Large intestine (tissue), 3 donors: ENCODE results near the gene GARS1. TPM values are rescaled to one million over a fixed set of nuclear protein-coding genes. Genes with fewer than 3 reads are reported as not detected.

ENCODE experiments used
- DNase-seq, 2 donors: peaks; one replicate each; pipeline versions ENCODE4 v3.0.0 to v3.0.0-alpha.2; 2013
- H3K27ac ChIP-seq: one replicate; pipeline ENCODE4 v1.5.1; 2013; ENCODE audit warnings: low read length
- H3K27me3 ChIP-seq: 2 replicates; pipeline ENCODE4 v1.6.1; 2013; ENCODE audit warnings: low read length; ENCODE audit not compliant: control insufficient read depth, insufficient read depth
- H3K36me3 ChIP-seq: 2 replicates; pipeline ENCODE4 v1.6.1; 2013; ENCODE audit warnings: low read length; ENCODE audit not compliant: control insufficient read depth, insufficient read depth
- H3K4me1 ChIP-seq: one replicate; pipeline ENCODE4 v1.6.1; 2013; ENCODE audit warnings: low read length; ENCODE audit not compliant: control insufficient read depth, insufficient read depth
- H3K4me3 ChIP-seq: one replicate; pipeline ENCODE4 v1.5.1; 2013; ENCODE audit warnings: low read length
- H3K9me3 ChIP-seq: one replicate; pipeline ENCODE4 v1.6.1; 2013; ENCODE audit warnings: mild to moderate bottlenecking, low read depth, low read length, moderate library complexity; ENCODE audit not compliant: control insufficient read depth
- WGBS: methylation state at CpG from one replicate; pipeline ENCODE4 v1.1.5; 2013; ENCODE audit warnings: low lambda C conversion rate; ENCODE audit not compliant: insufficient coverage; 5-methylcytosine and 5-hydroxymethylcytosine counted together
- polyA plus RNA-seq: library from polyadenylated mRNA; unstranded; fragments of 120-200 nt; gene quantifications from one replicate; pipeline ENCODE4 v1.2.1, GENCODE V29; 2013

The GARS1 gene
- polyA plus RNA-seq, 1 donor: 50.9 TPM

DNA sequence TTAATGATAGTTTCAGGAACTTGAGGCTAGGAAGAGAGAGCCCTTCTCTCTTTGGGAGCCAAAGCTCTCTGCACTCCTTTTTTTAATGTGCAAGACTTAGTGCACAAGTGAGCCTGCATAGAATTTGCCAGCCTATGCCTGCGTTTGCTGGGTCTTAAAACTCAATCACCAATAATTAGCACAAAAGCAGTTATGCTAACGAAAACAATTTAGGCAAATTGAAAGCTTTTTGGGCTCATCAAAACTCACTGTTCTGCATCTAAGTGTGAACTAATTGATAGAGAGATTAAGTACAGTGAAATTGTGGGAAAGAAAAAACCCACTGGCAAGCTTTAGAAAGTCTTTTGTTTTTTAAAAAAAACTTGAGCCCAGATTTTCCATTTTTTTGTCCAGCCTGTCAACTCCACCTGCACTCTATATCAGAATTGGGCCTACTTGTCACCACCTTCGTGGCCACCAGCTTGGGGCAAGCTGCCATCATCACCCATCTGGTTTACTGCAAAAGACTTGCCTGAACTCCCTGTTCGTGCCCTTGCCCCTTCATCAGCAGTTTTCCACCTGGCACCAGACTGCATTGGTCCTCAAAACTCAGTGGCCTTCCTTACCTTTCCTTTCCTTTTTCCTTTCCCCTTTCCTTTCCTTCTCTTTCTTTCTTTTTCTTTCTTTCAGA lies 49.7 kb downstream of the GARS1 start:
- Histone ChIP-seq H3K9me3 (no peaks in the 10 kb centered on the region), H3K36me3 (peaks cover 3% of the 10 kb centered on the region), H3K27me3 (no peaks in the 10 kb centered on the region), H3K4me1 (peaks cover 2% of the 10 kb centered on the region), H3K4me3 (no peak overlapping the region), H3K27ac (no peak overlapping the region)
- DNase-seq: no peak
- 80% methylated on average over 2 of the region's 4 CpGs for WGBS

DNA sequence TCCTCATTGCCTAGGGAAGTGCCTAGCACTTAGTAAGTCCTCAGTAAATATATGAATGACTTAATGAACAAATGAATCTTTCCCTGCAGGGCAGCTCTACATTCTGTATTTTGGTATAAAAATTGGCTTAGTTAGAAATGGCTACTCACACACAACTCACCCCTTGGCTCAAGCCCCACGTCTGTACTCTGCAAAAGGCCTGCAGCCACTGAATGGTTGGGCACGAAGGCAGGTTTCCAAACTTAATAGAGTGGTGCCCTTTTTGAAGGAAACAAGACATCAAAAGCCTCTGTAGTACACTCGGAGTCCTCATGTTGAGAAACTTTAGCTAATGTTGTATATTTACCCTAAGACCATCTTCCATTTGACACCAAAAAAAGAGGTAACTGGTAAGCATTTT lies 51.0 kb downstream of the GARS1 start:
- no peak overlapping the region for H3K27ac ChIP-seq
- WGBS: no CpG with 5 or more reads among the region's 3 CpGs
- no peaks in the 10 kb centered on the region for H3K9me3 ChIP-seq
- DNase-seq: no peak
- H3K4me3 ChIP-seq: no peak overlapping the region
- no peaks in the 10 kb centered on the region for H3K27me3 ChIP-seq
- H3K4me1 ChIP-seq: peaks cover 2% of the 10 kb centered on the region
- peaks cover 3% of the 10 kb centered on the region for H3K36me3 ChIP-seq

DNA sequence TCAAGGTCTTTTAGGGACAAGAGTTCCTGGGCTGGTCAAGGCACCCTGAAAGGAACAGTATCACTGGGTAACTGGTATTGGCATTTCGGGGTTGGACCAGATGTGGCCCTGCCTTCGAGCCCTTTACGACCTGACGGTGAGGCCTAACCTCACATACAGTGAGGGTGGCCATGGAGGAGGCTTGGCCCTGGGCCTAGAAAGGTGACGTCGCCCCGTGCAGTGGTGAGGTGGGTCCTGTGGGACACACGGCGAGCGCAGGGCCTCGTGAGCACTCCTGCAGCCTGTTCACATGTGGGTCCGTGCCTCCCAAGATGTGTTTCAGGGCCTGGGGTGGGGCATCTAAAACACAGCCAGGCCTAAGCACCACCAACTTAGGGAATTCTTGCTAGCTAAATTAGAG lies 51.5 kb downstream of the GARS1 start:
- DNase-seq: no peak
- H3K4me1 ChIP-seq: peaks cover 2% of the 10 kb centered on the region
- WGBS: no CpG with 5 or more reads among the region's 12 CpGs
- H3K9me3 ChIP-seq: no peaks in the 10 kb centered on the region
- H3K4me3 ChIP-seq: no peak overlapping the region
- no peaks in the 10 kb centered on the region for H3K27me3 ChIP-seq
- peaks cover 3% of the 10 kb centered on the region for H3K36me3 ChIP-seq
- H3K27ac ChIP-seq: no peak overlapping the region

DNA sequence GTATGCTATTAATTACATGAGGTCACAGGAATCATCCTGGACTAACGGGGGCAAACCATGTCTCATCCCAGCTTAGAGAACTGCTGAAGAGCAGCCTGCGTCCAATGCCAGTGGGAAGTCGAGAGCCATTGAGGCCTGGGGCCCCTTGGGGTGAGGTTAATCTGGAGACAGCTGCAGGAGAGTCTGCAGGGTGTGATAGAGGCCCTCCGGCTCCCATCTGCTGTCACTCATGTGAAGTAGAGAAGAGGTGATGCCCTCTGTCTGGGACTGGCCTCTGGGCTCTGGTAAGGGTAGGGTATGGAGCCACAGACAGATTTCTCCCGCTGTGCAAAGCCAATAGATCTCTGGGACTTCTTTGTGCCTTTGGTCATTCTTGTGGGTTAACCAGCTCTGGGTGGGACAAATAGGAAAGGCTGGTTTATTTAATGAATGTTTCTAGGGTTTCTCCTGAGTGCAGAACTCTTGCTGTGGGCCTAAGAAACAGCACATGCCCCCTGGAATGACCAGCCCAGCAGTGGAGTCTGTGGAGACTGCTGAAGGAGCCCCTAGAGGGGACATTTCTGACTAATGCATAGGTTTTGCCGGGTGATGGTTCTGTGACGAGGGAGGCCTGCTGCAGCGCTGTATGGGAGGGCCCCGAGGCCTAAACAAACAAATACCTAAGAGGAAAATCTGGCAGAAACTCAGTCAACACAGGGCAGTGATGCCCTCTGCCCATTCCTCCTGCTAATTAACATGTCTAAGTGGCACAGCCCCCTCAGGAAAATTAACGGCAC lies 53.1 kb downstream of the GARS1 start:
- H3K4me3 ChIP-seq: no peak overlapping the region
- H3K27me3 ChIP-seq: no peaks in the 10 kb centered on the region
- no peak for DNase-seq
- no CpG with 5 or more reads among the region's 10 CpGs for WGBS
- H3K27ac ChIP-seq: no peak overlapping the region
- peaks cover 2% of the 10 kb centered on the region for H3K4me1 ChIP-seq
- peaks cover 3% of the 10 kb centered on the region for H3K36me3 ChIP-seq
- no peaks in the 10 kb centered on the region for H3K9me3 ChIP-seq

DNA sequence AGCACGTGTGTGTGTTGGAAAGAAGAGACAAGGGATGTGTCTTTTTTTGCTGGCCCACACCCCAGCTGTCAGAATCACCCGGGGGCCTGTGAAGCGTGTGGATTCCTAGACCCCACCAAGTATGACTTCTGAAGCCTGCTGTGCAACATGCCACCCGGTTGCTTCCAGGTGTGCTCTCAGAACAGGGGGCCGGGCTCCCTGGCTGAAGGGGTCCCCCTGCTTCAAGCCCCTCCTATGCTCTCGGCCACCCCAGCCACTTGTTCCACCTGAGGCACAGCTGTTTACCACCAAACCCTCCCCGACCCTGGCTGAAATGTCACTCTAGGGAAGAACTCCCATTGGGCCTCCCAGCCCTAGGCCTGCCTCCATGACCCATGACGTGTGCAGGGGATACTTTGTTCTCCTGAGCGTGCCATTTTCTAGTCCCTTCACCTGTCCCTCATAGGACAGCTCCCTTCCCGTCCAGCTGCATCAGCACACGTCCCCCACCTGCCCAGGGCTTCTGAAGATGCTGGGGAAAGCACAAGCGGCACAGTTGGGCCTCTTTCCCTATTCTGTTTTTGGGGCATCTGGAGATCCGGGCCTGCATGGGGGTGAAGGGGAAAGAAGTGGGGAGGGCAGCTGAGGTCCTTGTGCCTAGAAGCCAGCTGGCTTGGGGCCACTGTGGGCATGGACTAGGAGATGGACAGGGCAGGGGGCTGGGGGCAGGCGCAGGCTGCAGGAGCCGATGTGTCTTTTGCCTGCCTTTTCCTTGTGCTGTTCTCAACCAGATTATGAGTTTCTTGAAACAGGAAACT lies 54.3 kb downstream of the GARS1 start:
- Histone ChIP-seq H3K27ac (no peak overlapping the region), H3K4me1 (no peaks in the 10 kb centered on the region), H3K36me3 (peaks cover 3% of the 10 kb centered on the region), H3K4me3 (no peak overlapping the region), H3K27me3 (no peaks in the 10 kb centered on the region), H3K9me3 (no peaks in the 10 kb centered on the region)
- 80% methylated on average over 1 of the region's 15 CpGs for WGBS
- DNase-seq: no peak

DNA sequence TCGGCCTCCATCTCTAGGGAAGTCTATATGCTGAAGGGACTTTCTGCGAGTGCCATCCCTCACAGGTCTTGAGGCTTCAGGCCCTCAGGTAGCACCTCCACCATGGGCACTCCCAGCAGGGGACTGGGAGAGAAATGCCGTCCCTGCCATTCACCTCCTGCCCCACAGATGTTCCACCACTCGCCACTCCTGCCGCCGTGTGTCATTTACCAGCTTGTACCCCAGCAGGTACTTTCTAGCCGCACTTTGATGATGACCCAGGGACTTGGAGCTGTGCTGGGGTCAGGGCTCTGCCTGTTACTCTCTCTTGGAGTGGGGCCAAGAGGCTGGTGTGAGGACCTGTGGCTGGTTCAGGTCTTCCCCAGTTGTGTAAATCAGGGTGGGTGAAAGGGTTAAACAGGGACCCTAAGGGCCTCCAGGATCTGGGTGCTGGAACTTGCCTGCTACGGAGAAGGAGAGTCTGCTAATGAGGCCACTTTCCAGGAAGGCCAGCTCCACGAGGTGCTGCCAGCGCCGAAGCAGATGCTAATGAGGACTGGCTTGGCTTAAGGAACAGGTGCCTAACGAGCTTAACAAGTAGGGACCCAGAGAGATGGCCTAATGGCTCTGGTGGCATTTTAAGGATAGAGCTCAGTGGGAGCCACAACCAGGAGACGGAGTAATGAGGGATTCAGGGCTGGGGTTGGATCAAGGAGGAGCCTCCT lies 55.2 kb downstream of the GARS1 start:
- Histone ChIP-seq H3K4me1 (no peaks in the 10 kb centered on the region), H3K27ac (no peak overlapping the region), H3K4me3 (no peak overlapping the region), H3K36me3 (peaks cover 3% of the 10 kb centered on the region), H3K9me3 (no peaks in the 10 kb centered on the region), H3K27me3 (no peaks in the 10 kb centered on the region)
- DNase-seq: no peak
- no CpG with 5 or more reads among the region's 13 CpGs for WGBS

DNA sequence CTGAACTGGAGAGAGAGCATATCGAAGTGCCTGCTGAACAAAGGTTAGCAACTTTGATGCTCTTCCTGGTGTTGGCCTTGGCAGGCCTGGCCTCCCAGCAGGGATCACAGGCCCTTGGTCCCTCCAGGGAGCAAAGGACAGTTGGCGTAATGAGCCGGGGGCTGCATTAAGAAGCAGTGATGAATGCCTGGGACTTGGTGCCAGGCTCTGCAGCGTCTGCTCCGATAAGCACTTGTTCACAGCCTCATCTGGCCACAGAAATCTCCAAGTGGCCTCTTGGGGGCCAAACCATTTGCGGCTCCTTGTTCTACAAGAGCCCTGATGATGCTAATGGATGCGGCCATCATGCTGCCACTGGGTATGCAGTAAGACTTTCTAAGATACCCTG lies 55.7 kb downstream of the GARS1 start:
- no peak overlapping the region for H3K27ac ChIP-seq
- no peak for DNase-seq
- no peaks in the 10 kb centered on the region for H3K27me3 ChIP-seq
- no CpG with 5 or more reads among the region's 7 CpGs for WGBS
- H3K4me1 ChIP-seq: no peaks in the 10 kb centered on the region
- H3K4me3 ChIP-seq: no peak overlapping the region
- H3K36me3 ChIP-seq: no peaks in the 10 kb centered on the region
- H3K9me3 ChIP-seq: no peaks in the 10 kb centered on the region

DNA sequence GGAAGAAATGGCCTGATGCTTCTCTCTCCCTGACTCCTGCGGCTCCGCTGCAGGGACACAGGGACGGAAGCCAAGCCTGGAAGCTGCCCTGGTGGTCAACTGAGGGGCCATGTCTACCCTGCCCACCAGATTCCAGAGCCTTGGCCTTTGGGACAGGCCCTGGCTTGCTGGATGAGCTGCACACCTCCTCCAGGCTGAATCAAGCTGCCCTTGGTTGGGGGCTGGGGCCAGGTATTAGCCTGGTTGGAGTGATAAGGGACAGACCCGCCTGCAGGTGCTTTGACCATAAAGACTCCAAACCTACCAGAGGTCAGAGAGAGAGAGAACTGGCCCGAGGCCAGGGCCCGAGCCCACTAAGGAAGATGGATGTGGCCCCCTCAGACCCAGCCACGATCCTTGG lies 57.5 kb downstream of the GARS1 start:
- no peaks in the 10 kb centered on the region for H3K4me1 ChIP-seq
- WGBS: no CpG with 5 or more reads among the region's 7 CpGs
- no peaks in the 10 kb centered on the region for H3K9me3 ChIP-seq
- H3K27me3 ChIP-seq: no peaks in the 10 kb centered on the region
- H3K4me3 ChIP-seq: no peak overlapping the region
- DNase-seq: no peak
- H3K36me3 ChIP-seq: no peaks in the 10 kb centered on the region
- H3K27ac ChIP-seq: no peak overlapping the region

DNA sequence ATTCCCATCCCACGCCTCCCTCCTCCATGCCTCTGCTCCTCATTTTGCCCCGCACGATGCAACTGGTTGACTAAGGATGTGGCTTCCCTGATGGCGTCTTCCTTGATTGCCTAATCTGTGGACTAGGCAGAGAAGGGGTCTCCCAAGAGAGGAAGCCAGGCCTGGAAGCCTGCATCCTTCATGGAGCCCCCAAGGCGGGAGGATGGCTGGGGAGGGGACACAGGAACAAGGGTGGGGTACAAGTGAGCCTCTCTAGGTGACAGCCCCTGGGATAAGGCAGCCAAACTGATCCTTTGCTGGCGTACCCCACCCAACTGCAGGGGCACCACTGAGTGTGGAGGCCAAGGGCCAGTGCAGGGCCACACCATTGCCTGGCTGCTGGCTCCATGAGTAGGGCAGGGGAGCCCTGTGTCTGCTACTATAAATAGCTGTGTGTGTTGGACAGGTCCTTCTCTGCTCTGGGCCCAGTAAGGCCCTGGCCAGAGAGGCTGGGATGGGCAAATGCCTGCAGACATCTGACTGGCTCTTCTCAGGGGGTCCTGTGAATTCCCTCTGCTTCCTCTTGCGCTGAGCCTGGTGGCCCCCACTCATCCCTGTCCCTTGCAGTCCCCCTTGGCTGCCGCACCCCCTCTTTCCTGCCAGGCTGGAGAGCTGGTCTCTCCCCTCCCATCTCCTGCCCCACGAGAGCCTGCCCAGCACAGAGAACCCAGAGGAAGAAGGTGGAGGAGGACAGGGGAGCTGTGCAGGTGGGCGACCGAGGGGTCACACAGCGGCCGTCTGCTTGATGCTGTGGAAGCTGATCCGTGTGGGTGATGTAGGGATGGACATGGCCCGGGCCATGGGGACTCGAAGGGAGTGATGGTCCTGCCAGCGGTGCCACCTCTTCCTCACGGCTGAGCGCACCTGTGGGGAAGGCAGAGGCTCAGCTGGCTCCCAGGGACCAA lies 58.3 kb downstream of the GARS1 start:
- H3K9me3 ChIP-seq: no peaks in the 10 kb centered on the region
- no CpG with 5 or more reads among the region's 19 CpGs for WGBS
- no peak overlapping the region for H3K4me3 ChIP-seq
- no peaks in the 10 kb centered on the region for H3K36me3 ChIP-seq
- H3K27ac ChIP-seq: no peak overlapping the region
- no peaks in the 10 kb centered on the region for H3K4me1 ChIP-seq
- DNase-seq: no peak
- no peaks in the 10 kb centered on the region for H3K27me3 ChIP-seq
